ENCODE data around the gene SARS1. TPM values are rescaled to one million over a fixed set of nuclear protein-coding genes. Genes with fewer than 3 reads are reported as not detected.

The SARS1 gene
- polyA plus RNA-seq, 1 of the 3 experiments (the other 2 are of a cell fraction): 98.3 TPM

DNA sequence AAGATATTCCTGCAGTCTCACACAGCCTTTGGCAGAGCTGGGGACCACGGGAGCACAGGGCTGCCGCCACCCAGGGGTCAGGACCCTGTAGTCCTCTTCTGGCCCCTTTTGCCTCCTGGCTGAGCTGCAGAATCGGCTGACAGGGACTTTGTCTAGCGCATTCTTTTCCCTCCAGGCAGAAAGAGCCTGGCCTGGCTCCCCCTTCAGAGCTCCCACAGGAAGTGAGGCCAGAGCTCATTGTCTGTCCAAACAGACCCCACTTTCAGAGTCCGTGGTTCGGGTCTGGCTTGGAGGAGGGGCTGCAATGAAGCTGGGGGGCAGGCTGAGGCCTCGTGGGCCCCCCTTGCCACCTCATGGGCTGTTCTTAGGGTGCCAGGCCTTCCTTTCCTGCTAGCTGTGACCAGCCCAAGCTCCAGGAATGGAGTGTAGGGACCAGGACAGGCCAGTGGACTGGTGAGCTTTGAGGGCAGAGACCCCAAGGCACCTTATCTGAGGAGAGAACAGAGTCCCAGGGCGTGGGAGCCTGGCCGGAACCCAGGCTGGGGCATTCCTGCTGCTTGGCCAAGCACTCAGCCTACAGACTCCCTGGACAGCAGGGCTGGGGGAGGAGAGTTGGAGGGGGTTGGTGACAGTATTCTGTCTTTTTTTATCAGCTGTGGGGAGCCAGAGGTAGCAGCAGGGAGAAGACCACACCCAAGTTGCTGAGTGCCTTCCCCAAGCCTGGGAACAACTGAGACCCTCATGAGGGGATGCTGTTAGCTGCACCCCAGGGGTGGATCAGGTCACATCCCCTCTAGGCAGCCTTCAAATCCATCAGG lies 40.3 kb downstream of the SARS1 start:
- no peaks in the 10 kb centered on the region for H3K9me3 ChIP-seq
- H3K9me2 ChIP-seq: no peaks in the 10 kb centered on the region
- peak overlapping the region in 1 of 2 experiments; percentile 21; a peak in 1 of 4 replicates for H3K4me3 ChIP-seq (ENCODE audit: low read depth in 2 of 2, low read length in 1 of 2)
- H2AFZ ChIP-seq (ENCODE audit: low read depth): peak overlapping the region; percentile 53
- ChIA-PET CTCF (interaction anchor here (1.1 to 5.2 kb wide), 14 partner anchors 9 to 278 kb away, joined by 3 to 39 read pairs (median 6); partner anchors contain the start of genes CYB561D1, PSRC1 and SORT1), POLR2A (interaction anchor here (1.2 to 2.7 kb wide), 4 partner anchors 15 to 154 kb away, joined by 5 to 11 read pairs (median 8); partner anchors contain the start of genes PSRC1 and SARS1)
- no peaks in the 10 kb centered on the region for H3K27me3 ChIP-seq (ENCODE audit: insufficient read depth)
- H4K20me1 ChIP-seq (ENCODE audit: insufficient read depth): no peaks in the 10 kb centered on the region
- peaks cover 0 to 51% of the 10 kb centered on the region in 2 experiments; a peak in 1 of 4 replicates for H3K4me1 ChIP-seq (ENCODE audit: control insufficient read depth in 1 of 2, insufficient read depth in 2 of 2, low read depth in 1 of 2, low read length in 1 of 2)
- no peak overlapping the region for H3K9ac ChIP-seq
- peak overlapping the region in 1 of 2 experiments; percentile 97; a peak in 2 of 4 replicates for H3K27ac ChIP-seq (ENCODE audit: low read depth in 2 of 2, low read length in 1 of 2)
- no peaks in the 10 kb centered on the region for H3K79me2 ChIP-seq (ENCODE audit: insufficient read depth)
- WGBS (ENCODE audit: low lambda C conversion rate): 83% methylated on average over 2 of the region's 9 CpGs
- peak; percentile 83 for DNase-seq
- peaks cover 0 to under 1% of the 10 kb centered on the region in 2 experiments for H3K36me3 ChIP-seq (replicated peaks in 1 of 2; ENCODE audit: control insufficient read depth in 1 of 2, insufficient read depth in 2 of 2, low read length in 1 of 2)
- TF ChIP-seq JUND (IDR thresholded peaks at IDR 0.05): no peak
- no peak; the same call in 1 of the 2 replicates for TF ChIP-seq GATA2 (CRISPR knock-in tag; IDR thresholded peaks at IDR 0.05)
- TF ChIP-seq YY1 (IDR thresholded peaks at IDR 0.05; ENCODE audit: low read depth): no peak
- no peak for TF ChIP-seq POLR2AphosphoS5 (IDR thresholded peaks at IDR 0.05; ENCODE audit: low read depth, low read length)
- no peaks in the 10 kb centered on the region for H3F3A ChIP-seq (replicated peaks; ENCODE audit: insufficient read depth)
- no peak overlapping the region for H3K4me2 ChIP-seq

DNA sequence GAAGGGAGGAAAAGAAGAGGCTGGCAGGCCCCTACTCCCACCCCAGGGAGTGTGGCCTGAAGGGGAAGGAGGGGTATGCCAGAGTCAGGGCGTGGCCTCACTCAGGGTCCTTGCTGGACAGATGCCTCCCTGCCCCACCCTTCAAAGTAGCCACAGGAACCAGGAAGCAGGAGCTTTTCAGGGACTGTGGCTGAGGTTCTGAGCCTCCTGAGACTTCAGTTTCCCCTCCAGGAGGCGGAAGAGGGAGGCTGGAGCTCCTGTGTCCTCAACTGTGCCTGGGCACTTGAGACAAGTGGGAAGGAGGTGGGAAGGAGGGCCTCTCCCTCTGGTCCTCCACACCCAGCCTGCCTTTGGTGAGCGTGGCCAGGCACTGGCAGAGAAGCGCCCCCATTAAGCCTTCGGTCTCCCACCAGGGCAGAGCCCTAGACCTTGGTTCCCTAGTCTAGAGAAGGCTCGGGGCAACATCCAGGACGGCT lies 40.9 kb downstream of the SARS1 start:
- Histone ChIP-seq H3K27ac (ENCODE audit: low read depth in 2 of 2, low read length in 1 of 2) (peak overlapping the region in 1 of 2 experiments; percentile 97; a peak in 2 of 4 replicates), H3K36me3 (replicated peaks in 1 of 2; ENCODE audit: control insufficient read depth in 1 of 2, insufficient read depth in 2 of 2, low read length in 1 of 2) (peaks cover 0 to 5% of the 10 kb centered on the region in 2 experiments), H3K9ac (no peak overlapping the region), H3K79me2 (ENCODE audit: insufficient read depth) (no peaks in the 10 kb centered on the region), H3K4me1 (ENCODE audit: control insufficient read depth in 1 of 2, insufficient read depth in 2 of 2, low read depth in 1 of 2, low read length in 1 of 2) (peaks cover 0 to 55% of the 10 kb centered on the region in 2 experiments; a peak in 1 of 4 replicates), H3K4me3 (ENCODE audit: low read depth in 2 of 2, low read length in 1 of 2) (no peak overlapping the region; a peak in 1 of 4 replicates), H3K27me3 (ENCODE audit: insufficient read depth) (no peaks in the 10 kb centered on the region), H3F3A (replicated peaks; ENCODE audit: insufficient read depth) (no peaks in the 10 kb centered on the region), H4K20me1 (ENCODE audit: insufficient read depth) (no peaks in the 10 kb centered on the region), H3K4me2 (no peak overlapping the region), H2AFZ (ENCODE audit: low read depth) (no peak overlapping the region), H3K9me2 (no peaks in the 10 kb centered on the region), H3K9me3 (no peaks in the 10 kb centered on the region)
- DNase-seq: peak; percentile 60
- ChIA-PET POLR2A (interaction anchor here (2.2 to 2.7 kb wide), 2 partner anchors 41 to 154 kb away, joined by 11 read pairs; partner anchors contain the start of gene SARS1), CTCF (interaction anchor here (0.7 to 5.2 kb wide), 14 partner anchors 9 to 278 kb away, joined by 3 to 39 read pairs (median 6); partner anchors contain the start of genes CYB561D1 and SORT1)
- WGBS (ENCODE audit: low lambda C conversion rate): 88% methylated on average over 1 of the region's 7 CpGs
- no peak for TF ChIP-seq NRF1 (IDR thresholded peaks at IDR 0.05; ENCODE audit: low read depth, low read length)
- no peak for TF ChIP-seq YY1 (IDR thresholded peaks at IDR 0.05; ENCODE audit: low read depth)
- TF ChIP-seq, protein P1, sequence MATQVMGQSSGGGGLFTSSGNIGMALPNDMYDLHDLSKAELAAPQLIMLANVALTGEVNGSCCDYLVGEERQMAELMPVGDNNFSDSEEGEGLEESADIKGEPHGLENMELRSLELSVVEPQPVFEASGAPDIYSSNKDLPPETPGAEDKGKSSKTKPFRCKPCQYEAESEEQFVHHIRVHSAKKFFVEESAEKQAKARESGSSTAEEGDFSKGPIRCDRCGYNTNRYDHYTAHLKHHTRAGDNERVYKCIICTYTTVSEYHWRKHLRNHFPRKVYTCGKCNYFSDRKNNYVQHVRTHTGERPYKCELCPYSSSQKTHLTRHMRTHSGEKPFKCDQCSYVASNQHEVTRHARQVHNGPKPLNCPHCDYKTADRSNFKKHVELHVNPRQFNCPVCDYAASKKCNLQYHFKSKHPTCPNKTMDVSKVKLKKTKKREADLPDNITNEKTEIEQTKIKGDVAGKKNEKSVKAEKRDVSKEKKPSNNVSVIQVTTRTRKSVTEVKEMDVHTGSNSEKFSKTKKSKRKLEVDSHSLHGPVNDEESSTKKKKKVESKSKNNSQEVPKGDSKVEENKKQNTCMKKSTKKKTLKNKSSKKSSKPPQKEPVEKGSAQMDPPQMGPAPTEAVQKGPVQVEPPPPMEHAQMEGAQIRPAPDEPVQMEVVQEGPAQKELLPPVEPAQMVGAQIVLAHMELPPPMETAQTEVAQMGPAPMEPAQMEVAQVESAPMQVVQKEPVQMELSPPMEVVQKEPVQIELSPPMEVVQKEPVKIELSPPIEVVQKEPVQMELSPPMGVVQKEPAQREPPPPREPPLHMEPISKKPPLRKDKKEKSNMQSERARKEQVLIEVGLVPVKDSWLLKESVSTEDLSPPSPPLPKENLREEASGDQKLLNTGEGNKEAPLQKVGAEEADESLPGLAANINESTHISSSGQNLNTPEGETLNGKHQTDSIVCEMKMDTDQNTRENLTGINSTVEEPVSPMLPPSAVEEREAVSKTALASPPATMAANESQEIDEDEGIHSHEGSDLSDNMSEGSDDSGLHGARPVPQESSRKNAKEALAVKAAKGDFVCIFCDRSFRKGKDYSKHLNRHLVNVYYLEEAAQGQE (IDR thresholded peaks at IDR 0.05; ENCODE audit: low read depth, low read length): no peak
- TF ChIP-seq RFX5 (IDR thresholded peaks at IDR 0.05; ENCODE audit: low read length): no peak
- TF ChIP-seq, protein P2, sequence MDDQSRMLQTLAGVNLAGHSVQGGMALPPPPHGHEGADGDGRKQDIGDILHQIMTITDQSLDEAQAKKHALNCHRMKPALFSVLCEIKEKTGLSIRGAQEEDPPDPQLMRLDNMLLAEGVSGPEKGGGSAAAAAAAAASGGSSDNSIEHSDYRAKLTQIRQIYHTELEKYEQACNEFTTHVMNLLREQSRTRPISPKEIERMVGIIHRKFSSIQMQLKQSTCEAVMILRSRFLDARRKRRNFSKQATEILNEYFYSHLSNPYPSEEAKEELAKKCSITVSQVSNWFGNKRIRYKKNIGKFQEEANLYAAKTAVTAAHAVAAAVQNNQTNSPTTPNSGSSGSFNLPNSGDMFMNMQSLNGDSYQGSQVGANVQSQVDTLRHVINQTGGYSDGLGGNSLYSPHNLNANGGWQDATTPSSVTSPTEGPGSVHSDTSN (IDR thresholded peaks at IDR 0.05): no peak
- no peak for TF ChIP-seq TEAD4 (IDR thresholded peaks at IDR 0.05; ENCODE audit: borderline replicate concordance, insufficient read depth)
- TF ChIP-seq POLR2AphosphoS5 (IDR thresholded peaks at IDR 0.05; ENCODE audit: low read depth, low read length): no peak
- TF ChIP-seq SMC3 (IDR thresholded peaks at IDR 0.05; ENCODE audit: low read depth, low read length): no peak
- TF ChIP-seq NFIC (IDR thresholded peaks at IDR 0.05; ENCODE audit: borderline replicate concordance): no peak
- no peak for TF ChIP-seq FOXM1 (IDR thresholded peaks at IDR 0.05; ENCODE audit: low read depth)
